SU-DHL-6 (cell line): Measurements from ENCODE around the gene ZNF302.

Experiments
- CTCF ChIP-seq: fragments of 200-600 bp; sonication (generic); IDR thresholded peaks from one replicate; pipeline ENCODE4 v1.5.1; 2017; ENCODE audit warnings: antibody characterized with exemption, mild to moderate bottlenecking, low read length, moderate library complexity; ENCODE audit not compliant: insufficient read depth, poor library complexity, severe bottlenecking
- EZH2phosphoT487 ChIP-seq: fragments of 200-600 bp; sonication (generic), shearing (Covaris generic); conservative IDR thresholded peaks from 2 replicates; pipeline ENCODE4 v1.6.1; 2018; ENCODE audit warnings: mild to moderate bottlenecking, antibody characterized with exemption, low read length, moderate library complexity, mixed read lengths

GRCh38 chr19:34666200-34666957 lies 11.1 kb upstream of the ZNF302 start:
- TF ChIP-seq EZH2phosphoT487 = no peak
- no peak for TF ChIP-seq CTCF
